Stimulated activated CD4-positive, alpha-beta T cell treated with anti-CD3 and anti-CD28 coated beads, Interleukin-4, amount 100 ng/mL, for 1 hour (primary cell): ENCODE measurements around the gene PRG3.
"Not testable (repeated sequence)": the region's sequence is repeated elsewhere in the genome, so short reads cannot be mapped to it uniquely, and the experiment has no call there.

ENCODE experiments used
- DNase-seq: peaks from one replicate; pipeline ENCODE4 v3.0.0-alpha.2; 2020

Gene PRG3

GRCh38 chr11:57386178-57386940 is 5.4 kb upstream of the PRG3 start:
- DNase-seq: no peak

- DNase-seq: no peak
Measured at GRCh38 chr11:57379732-57380131, 1.2 kb downstream of the PRG3 start.

GRCh38 chr11:57378186-57378585 is 2.8 kb downstream of the PRG3 start:
- no peak for DNase-seq

- no peak for DNase-seq
Measured at GRCh38 chr11:57377107-57377506, 3.8 kb downstream of the PRG3 start.

DNA sequence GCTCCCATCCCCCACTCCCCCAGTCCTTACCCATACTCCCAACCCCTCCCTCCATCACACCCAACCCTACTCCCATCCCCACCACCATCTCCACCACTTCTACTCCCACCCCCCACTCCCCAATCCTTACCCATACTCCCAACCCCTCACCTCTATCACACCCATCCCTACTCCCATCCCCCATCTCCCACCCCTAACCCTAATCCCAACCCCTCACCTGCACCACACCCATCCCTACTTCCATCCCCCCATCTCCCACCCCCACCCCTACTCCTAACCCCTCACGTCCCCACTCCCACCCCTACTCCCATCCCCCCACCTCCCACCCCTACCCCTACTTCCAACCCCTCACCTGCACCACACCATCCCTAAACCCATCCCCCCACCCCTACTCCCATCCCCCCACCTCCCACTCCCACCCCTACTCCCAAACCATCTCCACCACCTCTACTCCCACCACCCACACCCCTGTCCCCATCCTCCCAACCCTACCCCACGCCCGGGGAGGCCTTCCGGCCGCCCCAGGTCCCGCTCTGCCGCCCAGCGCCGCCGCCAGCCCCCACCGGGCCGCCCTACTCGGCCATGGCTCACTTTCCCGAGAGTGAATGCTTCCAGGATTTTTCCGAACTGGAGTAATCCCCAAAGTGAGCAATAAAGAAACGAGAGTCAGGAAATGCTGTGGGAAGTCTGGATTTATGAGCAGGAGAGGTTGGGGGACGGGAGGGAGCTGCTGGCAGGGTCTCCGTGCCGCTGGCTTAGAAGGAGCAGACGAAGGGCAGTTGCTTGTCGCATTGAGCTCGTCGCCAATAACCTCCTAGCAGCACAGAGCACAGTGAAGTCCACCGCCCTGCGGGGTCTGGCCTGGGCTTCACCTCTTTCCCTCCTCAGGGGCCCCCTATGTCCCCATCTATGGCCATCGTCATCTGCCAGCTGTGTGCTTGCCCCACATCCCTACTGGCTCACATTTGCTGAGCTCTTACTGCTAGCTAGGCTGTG is 4.6 kb downstream of the PRG3 start:
- DNase-seq: no peak

DNA sequence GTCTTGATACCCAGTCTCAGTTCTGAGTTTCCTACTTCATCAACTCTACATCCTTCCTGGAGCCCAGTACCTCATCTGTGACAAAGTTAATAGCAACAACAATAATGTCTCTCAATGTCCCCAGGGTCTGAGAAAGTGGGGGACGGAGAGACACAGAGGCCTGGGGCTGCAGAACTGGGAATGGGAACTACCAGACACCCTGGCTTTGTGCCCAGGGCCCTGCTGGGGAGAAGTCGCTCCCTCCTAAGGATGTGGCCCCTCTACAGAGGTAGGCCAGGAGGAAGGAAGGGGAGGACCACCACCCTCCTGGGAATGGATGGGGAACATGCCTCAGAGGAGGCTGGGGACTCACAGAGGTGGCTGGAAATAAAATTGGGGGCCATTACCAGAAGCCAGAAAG is 5.5 kb downstream of the PRG3 start:
- no peak for DNase-seq

DNA sequence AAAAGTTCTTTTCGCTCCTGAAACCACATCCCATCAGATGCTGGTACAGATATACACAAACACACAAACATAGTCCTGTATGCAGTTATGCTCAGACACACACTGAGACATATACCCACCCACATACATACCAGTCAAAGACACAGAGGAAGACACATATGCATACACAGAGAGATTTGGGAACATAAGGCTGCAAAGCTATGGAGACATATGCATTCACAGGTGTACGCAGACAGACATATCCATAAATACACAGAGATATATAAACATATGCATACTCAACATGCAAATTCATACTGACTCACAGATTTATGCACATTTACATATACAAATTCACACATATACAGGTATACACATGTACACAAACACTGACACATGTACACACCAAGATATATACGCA is 6.0 kb downstream of the PRG3 start:
- no peak for DNase-seq

GRCh38 chr11:57373146-57373545 is 7.8 kb downstream of the PRG3 start:
- no peak for DNase-seq

DNA sequence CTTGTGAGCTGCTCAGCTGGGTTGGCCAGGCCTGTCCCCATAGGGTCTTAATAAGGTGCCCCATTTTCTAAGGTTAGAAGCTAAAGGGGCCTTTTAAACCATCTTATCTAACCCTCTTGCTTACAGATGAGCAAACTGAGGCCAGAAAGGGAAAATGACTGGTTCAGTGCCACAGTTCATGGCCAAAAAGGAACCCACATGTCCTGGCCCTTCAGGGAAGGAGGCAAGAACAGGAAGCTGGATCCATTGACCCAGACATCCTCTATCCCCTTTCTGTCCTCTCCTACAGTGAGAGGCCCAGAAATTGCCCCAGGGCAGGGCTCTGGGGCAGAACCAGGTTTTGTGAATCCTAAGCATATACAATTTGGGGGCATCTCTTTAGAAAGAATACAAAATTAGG is 10.0 kb downstream of the PRG3 start:
- no peak for DNase-seq

- DNase-seq: no peak
Measured at GRCh38 chr11:57370251-57370650, 10.7 kb downstream of the PRG3 start.

DNA sequence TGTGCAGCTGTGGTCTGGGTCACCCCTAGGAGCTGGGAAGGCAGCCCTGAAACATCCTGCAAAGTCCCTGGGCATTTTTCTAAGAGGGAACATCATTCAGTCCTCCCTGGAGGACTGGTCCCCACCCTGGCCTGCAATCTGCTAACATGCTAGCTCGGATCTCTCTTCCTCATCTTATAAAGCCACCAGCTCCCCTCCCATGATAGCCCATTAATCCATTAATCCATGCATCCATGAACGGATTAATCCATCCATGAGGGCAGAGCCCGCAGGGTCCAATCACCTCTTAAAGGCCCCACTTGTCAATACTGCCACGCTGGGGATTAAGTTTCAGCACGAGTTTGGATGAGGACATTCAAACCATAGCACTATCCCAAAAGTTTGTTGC is 12.1 kb downstream of the PRG3 start:
- no peak for DNase-seq

DNA sequence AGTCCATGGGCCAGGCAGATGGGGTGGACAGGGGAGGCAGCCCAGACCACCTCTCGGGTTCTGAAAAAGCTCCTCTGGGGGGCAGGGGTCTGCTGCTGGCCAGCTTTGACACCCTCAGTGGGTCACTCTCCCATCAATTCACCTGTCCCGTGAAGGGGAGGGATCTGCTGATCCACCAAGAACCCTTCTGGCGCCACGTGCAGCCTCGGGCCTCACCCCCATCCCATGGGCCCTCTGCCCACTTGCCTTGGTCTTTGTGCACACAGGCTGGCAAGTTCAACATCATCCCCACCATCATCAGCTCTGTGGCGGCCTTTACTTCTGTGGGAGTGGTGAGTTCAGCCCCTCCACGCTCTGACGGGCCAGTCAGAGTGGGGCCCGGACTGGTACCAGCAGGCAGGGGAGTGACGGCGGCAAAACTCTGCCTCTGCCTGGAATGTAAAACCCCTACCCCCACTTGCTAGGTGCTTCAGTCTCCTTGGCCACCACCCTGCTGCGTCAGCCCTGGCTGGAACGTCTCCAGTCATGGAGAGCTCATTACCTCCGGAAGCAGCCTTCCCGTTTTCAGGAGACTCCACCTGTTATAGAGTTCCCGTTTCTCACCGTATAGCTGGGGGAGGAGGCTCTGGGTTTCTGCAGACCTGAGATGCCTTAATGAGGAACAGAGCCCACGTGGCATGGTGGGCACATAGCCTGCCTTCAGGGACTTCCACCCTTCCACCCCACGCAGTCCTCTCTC is 12.7 kb downstream of the PRG3 start:
- no peak for DNase-seq

GRCh38 chr11:57364851-57365660 is 15.9 kb downstream of the PRG3 start:
- no peak for DNase-seq

- DNase-seq: no peak
Measured at GRCh38 chr11:57363131-57364080, 17.5 kb downstream of the PRG3 start.

GRCh38 chr11:57361926-57362325 is 19.0 kb downstream of the PRG3 start:
- DNase-seq: no peak

DNA sequence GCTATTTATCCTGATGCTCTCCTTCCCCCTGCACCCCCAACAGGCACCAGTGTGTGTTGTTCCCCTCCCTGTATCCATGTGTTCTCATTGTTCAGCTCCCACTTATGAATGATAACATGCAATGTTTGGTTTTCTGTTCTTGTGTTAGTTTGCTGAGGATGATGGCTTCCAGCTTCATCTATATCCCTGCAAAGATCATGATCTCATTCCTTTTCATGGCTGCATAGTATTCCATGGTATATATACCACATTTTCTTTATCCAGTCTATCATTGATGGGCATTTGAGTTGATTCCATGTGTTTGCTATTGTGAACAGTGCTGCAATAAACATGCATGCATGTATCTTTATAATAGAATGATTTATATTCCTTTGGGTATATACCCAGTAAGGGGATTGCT is 19.5 kb downstream of the PRG3 start:
- DNase-seq: not testable (repeated sequence)

GRCh38 chr11:57360991-57361390 is 20.0 kb downstream of the PRG3 start:
- DNase-seq: no peak

DNA sequence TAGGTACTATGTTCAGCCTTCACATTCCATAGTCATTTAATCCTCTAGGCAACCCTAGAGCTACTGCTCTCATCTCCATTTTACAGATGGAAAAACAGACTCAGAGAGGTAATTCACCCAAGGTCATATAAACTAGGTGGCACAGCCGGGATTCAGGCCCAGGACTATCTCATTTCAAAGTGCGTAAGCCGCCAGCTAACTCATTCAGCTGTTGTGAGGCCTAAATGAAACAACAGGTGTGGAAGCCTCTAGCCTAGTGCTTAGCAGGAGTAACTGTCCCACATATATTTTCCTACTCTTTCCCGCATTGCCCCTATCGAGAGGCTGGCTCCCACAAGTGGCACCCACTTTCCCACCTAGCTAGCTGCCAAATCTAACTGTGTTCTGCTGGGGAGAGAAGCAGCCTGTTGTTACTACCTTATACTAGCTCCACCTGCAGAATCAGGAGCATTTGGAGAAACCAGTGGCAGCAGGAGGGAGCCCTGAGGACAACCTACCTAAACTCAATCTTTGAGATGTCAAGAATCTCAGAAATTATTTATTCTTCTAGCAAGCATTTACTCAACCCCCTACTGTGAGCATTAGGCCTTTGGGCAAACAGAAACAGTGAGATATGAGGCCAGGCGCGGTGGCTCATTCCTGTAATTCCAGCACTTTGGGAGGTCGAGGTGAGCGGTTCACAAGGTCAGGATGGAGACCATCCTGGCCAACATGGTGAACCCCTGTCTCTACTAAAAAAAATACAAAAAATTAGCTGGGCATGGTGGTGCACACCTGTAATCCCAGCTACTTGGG is 20.9 kb downstream of the PRG3 start:
- no peak for DNase-seq

GRCh38 chr11:57359396-57359795 is 21.6 kb downstream of the PRG3 start:
- no peak for DNase-seq

DNA sequence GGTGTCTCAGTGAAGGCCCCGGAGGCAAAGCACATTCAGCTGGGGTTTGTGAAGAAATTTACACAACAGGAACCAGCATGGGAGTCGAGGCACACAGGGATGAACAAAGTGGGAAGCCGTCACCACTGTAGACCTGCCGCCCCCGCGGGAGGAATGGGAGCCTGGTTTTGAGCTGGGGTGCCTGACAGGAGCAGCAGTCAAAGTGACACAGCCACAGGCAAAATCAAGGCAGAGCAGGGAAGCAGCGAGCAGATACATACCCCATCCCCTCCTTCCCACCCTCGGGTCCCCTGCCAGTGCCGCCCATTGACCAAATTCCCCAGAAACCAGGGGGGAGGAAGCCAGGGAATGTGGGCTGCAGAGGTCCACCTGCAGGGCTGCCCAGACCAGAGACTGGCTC is 22.0 kb downstream of the PRG3 start:
- DNase-seq: no peak
